ENCODE measurements around the gene CCL13. TPM values are rescaled to one million over a fixed set of nuclear protein-coding genes. Genes with fewer than 3 reads are reported as not detected.

Gene CCL13
- total and polyA plus RNA-seq, 4 donors, result 0.12 to 0.84 TPM; not detected in 2

GRCh38 chr17:34366529-34367107 is 10.3 kb downstream of the CCL13 start:
- H3K4me3 ChIP-seq (ENCODE audit: low read depth in 1 of 3, low read length in 3 of 3), result no peak overlapping the region
- 81% methylated on average over 4 of the region's 4 CpGs for WGBS
- H3K27ac ChIP-seq (ENCODE audit: low read depth in 1 of 2, low read length in 2 of 2), result no peak overlapping the region
- peaks cover 7 to 20% (median 18%) of the 10 kb centered on the region in 4 donors for H3K4me1 ChIP-seq (ENCODE audit: control insufficient read depth in 4 of 4, insufficient read depth in 4 of 4, low read length in 3 of 4)
- peaks cover 0 to 2% (median 0%) of the 10 kb centered on the region in 4 donors for H3K27me3 ChIP-seq (ENCODE audit: control insufficient read depth in 4 of 4, insufficient read depth in 4 of 4, low read length in 3 of 4)
- no peak overlapping the region for H3K9ac ChIP-seq (ENCODE audit: low read depth in 1 of 2, low read length in 2 of 2)
- DNase-seq (ENCODE audit: low spot score), result no peak
- TF ChIP-seq YY1 (IDR thresholded peaks at IDR 0.05) (no peak), HNF4A (conservative IDR thresholded peaks at IDR 0.05) (no peak), SP1 (IDR thresholded peaks at IDR 0.05) (no peak), EGR1 (IDR thresholded peaks at IDR 0.05; ENCODE audit: low read depth in 2 of 2) (no peak), FOXA1 (IDR thresholded peaks at IDR 0.05) (no peak), JUND (IDR thresholded peaks at IDR 0.05) (no peak), REST (IDR thresholded peaks at IDR 0.05) (no peak), ATF3 (IDR thresholded peaks at IDR 0.05) (no peak), MAX (IDR thresholded peaks at IDR 0.05) (no peak), RXRA (IDR thresholded peaks at IDR 0.05) (no peak), HNF4G (IDR thresholded peaks at IDR 0.05) (no peak), RAD21 (IDR thresholded peaks at IDR 0.05) (no peak), NR2F2 (IDR thresholded peaks at IDR 0.05) (no peak), TAF1 (conservative IDR thresholded peaks at IDR 0.05) (no peak), FOXA2 (IDR thresholded peaks at IDR 0.05) (no peak), CTCF (IDR thresholded peaks at IDR 0.05; ENCODE audit: low read depth, low read length, missing input control) (no peak)
- no peaks in the 10 kb centered on the region for H3K36me3 ChIP-seq (ENCODE audit: control insufficient read depth in 4 of 4, insufficient read depth in 3 of 4, low read depth in 1 of 4, low read length in 3 of 4)
- no peaks in the 10 kb centered on the region for H3K9me3 ChIP-seq (ENCODE audit: control insufficient read depth in 4 of 4, low read length in 3 of 4)

- Histone ChIP-seq H3K27me3 (ENCODE audit: control insufficient read depth in 4 of 4, insufficient read depth in 4 of 4, low read length in 3 of 4) (peaks cover 0 to 2% (median 0%) of the 10 kb centered on the region in 4 donors), H3K9ac (ENCODE audit: low read depth in 1 of 2, low read length in 2 of 2) (no peak overlapping the region), H3K36me3 (ENCODE audit: control insufficient read depth in 4 of 4, insufficient read depth in 3 of 4, low read depth in 1 of 4, low read length in 3 of 4) (no peaks in the 10 kb centered on the region), H3K27ac (ENCODE audit: low read depth in 1 of 2, low read length in 2 of 2) (no peak overlapping the region), H3K4me1 (ENCODE audit: control insufficient read depth in 4 of 4, insufficient read depth in 4 of 4, low read length in 3 of 4) (peaks cover 7 to 20% (median 18%) of the 10 kb centered on the region in 4 donors), H3K9me3 (ENCODE audit: control insufficient read depth in 4 of 4, low read length in 3 of 4) (no peaks in the 10 kb centered on the region), H3K4me3 (ENCODE audit: low read depth in 1 of 3, low read length in 3 of 3) (no peak overlapping the region)
- no peak for DNase-seq (ENCODE audit: low spot score)
- WGBS, result 90% methylated on average over 9 of the region's 9 CpGs
- no peak for TF ChIP-seq REST (IDR thresholded peaks at IDR 0.05)
Observed at GRCh38 chr17:34367486-34368195, 11.4 kb downstream of the CCL13 start.
